GM21717 (cell line): ENCODE measurements around the gene PPP1R12B.
"Not testable (repeated sequence)": the region's sequence is repeated elsewhere in the genome, so short reads cannot be mapped to it uniquely, and the experiment has no call there.

Experiments
- ATAC-seq: cut with Tn5 transposase; IDR thresholded peaks from one replicate; pipeline ENCODE4 v1.9.1; 2021; ENCODE audit warnings: mild to moderate bottlenecking, moderate library complexity; ENCODE audit not compliant: unreplicated experiment

Gene PPP1R12B

DNA sequence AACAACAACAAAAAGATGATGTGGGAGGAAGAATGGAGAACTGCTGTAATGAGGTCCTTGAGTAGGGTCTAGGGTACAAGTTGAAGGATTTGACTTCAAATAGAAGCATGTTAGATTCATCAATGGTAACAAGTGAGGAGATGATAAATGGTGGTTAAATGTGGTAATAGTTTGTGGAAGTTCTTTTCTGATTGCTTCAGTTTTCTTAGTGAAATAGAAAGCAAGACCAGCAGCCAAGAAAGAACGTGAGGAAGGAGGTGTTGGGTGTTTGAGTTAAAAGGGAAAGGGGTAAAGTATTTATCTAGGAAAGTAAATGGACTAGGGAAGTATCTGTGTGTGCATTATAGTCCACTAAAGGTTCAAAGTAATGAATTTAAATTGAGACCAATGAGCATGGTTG lies 177.6 kb downstream of the PPP1R12B start:
- not testable (repeated sequence) for ATAC-seq

DNA sequence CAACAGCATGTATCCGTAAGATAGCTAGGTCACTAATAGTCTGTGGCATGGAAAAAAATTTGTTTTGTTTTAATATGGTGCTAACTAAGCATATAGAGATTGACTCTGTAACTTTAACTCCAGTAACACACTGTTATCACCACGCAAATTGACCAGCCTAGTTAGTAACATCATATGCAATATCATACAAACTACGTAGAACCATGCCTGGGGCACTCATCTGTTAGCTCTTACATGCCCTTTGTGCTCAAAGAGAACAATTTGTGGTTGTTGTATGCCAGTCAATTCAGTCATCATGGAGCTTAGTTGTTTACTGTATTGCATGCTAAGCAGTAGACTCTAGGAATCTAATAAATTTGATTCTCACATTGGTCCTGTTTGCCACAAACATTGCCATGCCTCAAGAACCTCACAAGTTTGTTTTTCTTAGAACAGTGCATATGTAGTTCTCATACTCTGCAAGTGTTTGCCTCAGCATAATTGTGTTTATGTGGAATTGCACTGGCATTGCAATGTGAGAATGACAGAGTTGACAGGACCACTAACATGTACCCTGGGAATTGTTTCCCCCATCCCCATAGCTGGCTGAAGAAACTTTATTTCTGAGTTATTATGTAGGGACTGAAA lies 179.7 kb downstream of the PPP1R12B start:
- not testable (repeated sequence) for ATAC-seq

GRCh38 chr1:202530686-202531085 lies 182.2 kb downstream of the PPP1R12B start:
- ATAC-seq, result not testable (repeated sequence)

DNA sequence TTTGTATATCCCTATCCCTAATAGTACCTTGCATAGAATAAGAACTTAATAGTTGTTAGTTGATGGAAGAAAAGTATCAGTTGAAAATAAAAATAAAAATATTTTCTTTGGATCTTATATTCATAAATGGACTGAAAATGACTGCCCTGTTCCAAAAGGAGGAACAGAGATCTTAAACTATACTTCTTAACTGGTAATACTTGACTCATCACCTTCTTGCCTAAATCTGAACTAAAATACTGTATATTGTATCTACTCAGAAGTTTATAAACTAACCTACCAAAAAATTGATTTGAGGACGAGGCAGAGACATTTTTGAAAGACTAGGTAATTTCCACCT lies 182.9 kb downstream of the PPP1R12B start:
- no peak for ATAC-seq

- ATAC-seq, result not testable (repeated sequence)
Measured at GRCh38 chr1:202531812-202532616, 183.5 kb downstream of the PPP1R12B start.

- ATAC-seq, result not testable (repeated sequence)
Measured at GRCh38 chr1:202539166-202539574, 190.7 kb downstream of the PPP1R12B start.

- ATAC-seq, result not testable (repeated sequence)
Measured at GRCh38 chr1:202539583-202539982, 191.1 kb downstream of the PPP1R12B start.

- no peak for ATAC-seq
Measured at GRCh38 chr1:202540014-202540413, 191.5 kb downstream of the PPP1R12B start.

GRCh38 chr1:202540448-202540847 lies 191.9 kb downstream of the PPP1R12B start:
- ATAC-seq, result no peak

DNA sequence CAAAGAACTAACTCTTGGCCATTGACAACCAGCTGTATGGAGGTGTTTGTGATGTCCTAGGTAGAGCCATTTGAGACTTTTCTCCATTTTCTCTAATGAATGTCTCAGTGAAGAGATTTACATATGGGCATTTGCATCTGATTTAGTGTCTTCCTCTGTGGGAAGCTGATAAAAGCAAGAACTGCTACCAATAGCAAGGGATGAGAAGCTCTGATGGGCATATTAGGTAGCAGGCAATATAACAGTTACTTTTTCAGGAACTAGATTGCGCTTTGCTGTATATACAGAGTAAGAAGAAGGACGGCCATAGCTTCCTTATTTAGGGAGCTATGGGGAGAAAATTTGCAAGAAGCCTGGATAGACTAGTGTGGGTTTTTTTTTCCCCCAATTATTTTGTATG lies 192.4 kb downstream of the PPP1R12B start:
- ATAC-seq, result not testable (repeated sequence)

GRCh38 chr1:202542415-202542814 lies 193.9 kb downstream of the PPP1R12B start:
- ATAC-seq, result not testable (repeated sequence)

- ATAC-seq, result not testable (repeated sequence)
Measured at GRCh38 chr1:202543537-202543936, 195.0 kb downstream of the PPP1R12B start.

DNA sequence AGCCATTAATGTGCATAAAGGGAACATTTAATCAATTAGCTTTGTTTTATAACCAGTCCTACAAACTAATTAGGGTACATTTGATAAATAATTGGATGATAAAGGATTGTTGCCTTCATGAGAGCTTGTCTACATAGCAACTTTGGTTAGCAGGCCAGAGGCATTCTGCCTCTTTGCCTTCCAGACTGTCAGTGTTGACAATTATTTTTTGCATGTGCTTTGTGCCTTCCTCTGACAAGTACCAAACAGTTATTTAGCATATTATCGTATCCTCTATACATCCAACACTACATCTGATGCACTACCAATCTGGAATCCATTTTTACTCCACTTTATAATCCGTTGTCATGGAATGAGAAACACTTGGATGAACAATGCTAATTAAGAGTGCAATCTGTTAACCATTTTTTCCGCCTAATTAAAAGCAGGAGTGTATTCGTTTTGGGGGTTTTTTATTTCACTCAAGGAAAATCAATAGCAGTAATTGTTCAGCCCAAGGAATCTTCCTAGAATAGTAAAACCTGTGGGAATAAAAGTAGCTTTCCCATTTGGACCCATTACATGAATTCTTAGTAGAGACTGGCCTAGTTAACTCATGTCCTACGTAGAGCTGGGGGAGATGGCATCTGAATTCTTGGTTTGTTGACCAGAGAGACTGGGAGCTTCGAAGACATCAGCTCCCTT lies 196.4 kb downstream of the PPP1R12B start:
- not testable (repeated sequence) for ATAC-seq

DNA sequence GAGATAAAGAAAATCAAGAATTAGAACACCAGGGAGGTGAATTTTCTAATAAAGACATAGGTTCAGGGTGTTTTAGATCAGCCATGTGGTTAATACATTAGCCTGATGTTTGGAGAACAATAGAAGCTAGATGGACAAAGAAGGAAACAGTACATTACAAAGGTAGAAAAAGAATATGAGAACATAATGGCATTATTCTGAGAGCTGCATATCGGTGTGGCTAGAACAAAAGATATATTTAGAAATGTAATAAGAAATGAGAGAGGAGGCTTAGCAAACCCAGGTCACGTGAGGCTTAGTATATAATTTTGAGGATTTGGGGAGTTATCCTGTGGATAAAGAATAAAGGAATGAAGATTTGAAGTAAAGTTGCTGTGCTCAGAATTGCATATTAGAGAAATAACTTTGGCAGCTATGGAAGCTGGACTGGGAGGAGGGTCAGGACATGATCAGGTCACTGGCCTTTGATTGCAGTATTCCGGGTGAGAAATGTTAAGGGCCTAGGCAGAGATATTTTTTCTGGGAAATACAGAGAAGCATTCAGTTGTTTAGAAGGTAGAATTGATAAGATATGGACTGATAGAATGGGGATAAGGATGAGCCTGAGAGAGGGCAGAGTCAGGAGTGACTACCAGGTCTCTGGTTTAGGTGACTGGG lies 197.3 kb downstream of the PPP1R12B start:
- ATAC-seq, result not testable (repeated sequence)

GRCh38 chr1:202546377-202546776 lies 197.9 kb downstream of the PPP1R12B start:
- ATAC-seq, result peak; percentile 25

- peak; percentile 88 for ATAC-seq
Measured at GRCh38 chr1:202546796-202547195, 198.3 kb downstream of the PPP1R12B start.

DNA sequence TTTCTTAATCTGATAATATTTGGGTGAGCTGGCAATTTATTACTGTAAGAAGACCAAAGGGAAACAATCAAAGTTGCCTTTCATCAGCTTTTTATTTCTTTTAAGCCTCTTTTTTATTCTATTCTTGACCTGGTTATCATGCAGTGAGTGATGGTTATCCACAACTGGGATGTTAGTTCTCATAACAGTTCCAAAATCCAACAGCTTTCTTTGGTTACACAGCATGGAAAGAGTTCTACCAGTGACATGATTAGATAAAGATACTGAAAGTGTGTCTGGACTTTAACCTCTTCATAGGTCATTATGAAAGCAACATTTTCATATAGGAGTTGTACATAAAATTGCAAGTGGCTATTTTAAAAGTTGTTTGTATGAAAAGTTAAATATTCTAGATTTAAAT lies 198.7 kb downstream of the PPP1R12B start:
- ATAC-seq, result peak; percentile 30

- ATAC-seq, result not testable (repeated sequence)
Measured at GRCh38 chr1:202550088-202550487, 201.6 kb downstream of the PPP1R12B start.

GRCh38 chr1:202551683-202552082 lies 203.2 kb downstream of the PPP1R12B start:
- ATAC-seq, result no peak

- not testable (repeated sequence) for ATAC-seq
Measured at GRCh38 chr1:202552615-202553014, 204.1 kb downstream of the PPP1R12B start.

DNA sequence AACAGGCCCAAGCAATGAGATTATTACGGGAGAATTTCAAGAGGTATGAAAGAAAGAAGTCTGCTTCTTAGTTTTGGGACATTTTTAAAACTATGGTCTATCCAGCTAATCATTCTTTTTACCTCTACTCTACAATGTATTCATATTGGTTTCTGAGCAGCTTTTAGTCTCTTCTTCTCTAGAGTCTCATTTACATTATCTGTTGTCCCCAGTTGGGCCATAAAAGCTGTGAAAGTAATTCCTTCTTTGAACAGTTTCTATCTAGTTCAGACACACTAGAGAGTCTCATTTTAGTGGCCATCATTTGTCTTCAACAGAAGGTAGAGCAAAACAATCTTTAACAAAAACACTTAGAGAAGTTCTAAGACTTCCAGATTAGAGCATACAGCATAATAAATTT lies 204.6 kb downstream of the PPP1R12B start:
- not testable (repeated sequence) for ATAC-seq
